ENCODE measurements around the gene ACBD7.

Gene ACBD7

GRCh38 chr10:15121707-15122106 lies 33.1 kb upstream of the ACBD7 start:
- Histone ChIP-seq H3K4me1 (ENCODE audit: control insufficient read depth in 5 of 5, insufficient read depth in 5 of 5, low read length in 5 of 5) (no peaks in the 10 kb centered on the region), H3K27ac (ENCODE audit: low read depth, low read length) (no peak overlapping the region), H3K9ac (ENCODE audit: low read length in 5 of 5) (no peak overlapping the region), H3K36me3 (ENCODE audit: control insufficient read depth in 5 of 5, insufficient read depth in 5 of 5, low read length in 5 of 5) (peaks cover 42 to 80% (median 62%) of the 10 kb centered on the region in 5 donors), H3K4me3 (ENCODE audit: low read depth in 1 of 5, low read length in 5 of 5) (no peak overlapping the region), H3K9me3 (ENCODE audit: control insufficient read depth in 5 of 5, low read length in 5 of 5) (no peaks in the 10 kb centered on the region), H3K27me3 (ENCODE audit: control insufficient read depth in 5 of 5, insufficient read depth in 4 of 5, low read length in 5 of 5) (no peaks in the 10 kb centered on the region)

- Histone ChIP-seq H3K9me3 (ENCODE audit: control insufficient read depth in 5 of 5, low read length in 5 of 5) (no peaks in the 10 kb centered on the region), H3K27ac (ENCODE audit: low read depth, low read length) (no peak overlapping the region), H3K36me3 (ENCODE audit: control insufficient read depth in 5 of 5, insufficient read depth in 5 of 5, low read length in 5 of 5) (peaks cover 47 to 78% (median 59%) of the 10 kb centered on the region in 5 donors), H3K9ac (ENCODE audit: low read length in 5 of 5) (no peak overlapping the region), H3K4me1 (ENCODE audit: control insufficient read depth in 5 of 5, insufficient read depth in 5 of 5, low read length in 5 of 5) (no peaks in the 10 kb centered on the region), H3K4me3 (ENCODE audit: low read depth in 1 of 5, low read length in 5 of 5) (no peak overlapping the region), H3K27me3 (ENCODE audit: control insufficient read depth in 5 of 5, insufficient read depth in 4 of 5, low read length in 5 of 5) (no peaks in the 10 kb centered on the region)
Observed at GRCh38 chr10:15120523-15120922, 31.9 kb upstream of the ACBD7 start.

DNA sequence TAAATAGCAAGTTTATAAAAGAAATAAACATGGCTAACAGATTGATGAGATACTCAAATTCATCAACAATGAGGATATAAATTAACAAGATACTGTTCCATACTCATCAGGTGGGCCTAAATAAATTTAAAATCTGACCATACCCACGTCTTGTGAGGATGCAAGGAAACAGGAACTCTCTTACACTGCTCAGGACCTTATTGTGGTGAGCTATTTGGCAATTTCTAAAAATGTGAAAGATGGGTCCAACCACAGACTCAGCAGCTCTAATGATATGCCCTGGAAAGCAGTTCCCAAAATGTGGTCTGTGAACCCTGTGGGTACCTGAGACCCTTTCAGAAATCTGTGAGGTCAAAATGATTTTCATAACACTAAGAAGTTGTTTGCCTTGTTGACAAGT lies 30.0 kb upstream of the ACBD7 start:
- no peaks in the 10 kb centered on the region for H3K9me3 ChIP-seq (ENCODE audit: control insufficient read depth in 5 of 5, low read length in 5 of 5)
- no peak overlapping the region for H3K9ac ChIP-seq (ENCODE audit: low read length in 5 of 5)
- H3K27ac ChIP-seq (ENCODE audit: low read depth, low read length): no peak overlapping the region
- H3K36me3 ChIP-seq (ENCODE audit: control insufficient read depth in 5 of 5, insufficient read depth in 5 of 5, low read length in 5 of 5): peaks cover 46 to 71% (median 50%) of the 10 kb centered on the region in 5 donors
- H3K4me1 ChIP-seq (ENCODE audit: control insufficient read depth in 5 of 5, insufficient read depth in 5 of 5, low read length in 5 of 5): no peaks in the 10 kb centered on the region
- H3K4me3 ChIP-seq (ENCODE audit: low read depth in 1 of 5, low read length in 5 of 5): no peak overlapping the region
- no peaks in the 10 kb centered on the region for H3K27me3 ChIP-seq (ENCODE audit: control insufficient read depth in 5 of 5, insufficient read depth in 4 of 5, low read length in 5 of 5)

DNA sequence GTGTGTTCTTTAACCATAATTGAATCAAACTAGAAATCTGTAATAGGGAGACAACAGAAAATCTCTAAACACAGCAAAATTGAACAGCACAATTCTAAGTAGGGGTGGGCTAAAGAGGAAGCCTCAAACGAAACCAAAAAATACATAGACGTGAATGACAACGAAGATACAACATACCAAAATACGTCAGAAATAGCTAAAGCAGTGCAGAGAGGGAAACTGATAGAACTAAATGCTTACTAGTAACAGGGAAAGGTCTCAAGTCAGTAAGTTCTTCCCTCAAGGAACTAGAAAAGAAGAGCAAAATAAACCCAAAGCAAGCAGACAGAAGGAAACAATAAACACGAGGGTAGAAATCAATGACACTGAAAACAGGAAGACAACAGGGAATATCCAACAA lies 27.6 kb upstream of the ACBD7 start:
- H3K27ac ChIP-seq (ENCODE audit: low read depth, low read length): no peak overlapping the region
- no peaks in the 10 kb centered on the region for H3K27me3 ChIP-seq (ENCODE audit: control insufficient read depth in 5 of 5, insufficient read depth in 4 of 5, low read length in 5 of 5)
- no peak overlapping the region for H3K9ac ChIP-seq (ENCODE audit: low read length in 5 of 5)
- H3K9me3 ChIP-seq (ENCODE audit: control insufficient read depth in 5 of 5, low read length in 5 of 5): no peaks in the 10 kb centered on the region
- H3K36me3 ChIP-seq (ENCODE audit: control insufficient read depth in 5 of 5, insufficient read depth in 5 of 5, low read length in 5 of 5): peaks cover 45 to 67% (median 57%) of the 10 kb centered on the region in 5 donors
- H3K4me3 ChIP-seq (ENCODE audit: low read depth in 1 of 5, low read length in 5 of 5): no peak overlapping the region
- no peaks in the 10 kb centered on the region for H3K4me1 ChIP-seq (ENCODE audit: control insufficient read depth in 5 of 5, insufficient read depth in 5 of 5, low read length in 5 of 5)

- Histone ChIP-seq H3K4me3 (ENCODE audit: low read depth in 1 of 5, low read length in 5 of 5) (no peak overlapping the region), H3K9me3 (ENCODE audit: control insufficient read depth in 5 of 5, low read length in 5 of 5) (no peaks in the 10 kb centered on the region), H3K36me3 (ENCODE audit: control insufficient read depth in 5 of 5, insufficient read depth in 5 of 5, low read length in 5 of 5) (peaks cover 37 to 66% (median 54%) of the 10 kb centered on the region in 5 donors), H3K4me1 (ENCODE audit: control insufficient read depth in 5 of 5, insufficient read depth in 5 of 5, low read length in 5 of 5) (no peaks in the 10 kb centered on the region), H3K27me3 (ENCODE audit: control insufficient read depth in 5 of 5, insufficient read depth in 4 of 5, low read length in 5 of 5) (no peaks in the 10 kb centered on the region), H3K27ac (ENCODE audit: low read depth, low read length) (no peak overlapping the region), H3K9ac (ENCODE audit: low read length in 5 of 5) (no peak overlapping the region)
Observed at GRCh38 chr10:15113766-15114165, 25.2 kb upstream of the ACBD7 start.

DNA sequence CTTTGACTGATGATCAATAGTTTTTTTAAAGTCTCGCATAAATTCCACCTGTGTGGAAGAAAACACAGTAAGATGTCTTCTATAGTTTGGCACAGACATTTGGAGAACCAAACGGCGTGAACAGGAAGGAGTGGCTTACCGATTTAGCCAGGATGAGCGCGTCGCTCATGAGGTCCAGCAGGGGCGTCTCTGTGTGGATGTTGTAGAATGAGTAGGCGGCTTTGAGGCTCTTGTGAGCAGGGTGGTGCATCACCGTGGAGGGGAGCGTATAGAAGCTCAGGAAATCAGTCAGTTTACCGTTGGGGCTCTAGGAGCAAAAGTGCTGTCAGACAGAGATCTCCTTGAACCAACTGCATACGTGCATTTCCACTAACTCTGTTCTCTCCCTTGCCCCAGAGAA lies 24.1 kb upstream of the ACBD7 start:
- H3K9me3 ChIP-seq (ENCODE audit: control insufficient read depth in 5 of 5, low read length in 5 of 5): no peaks in the 10 kb centered on the region
- no peak overlapping the region for H3K27ac ChIP-seq (ENCODE audit: low read depth, low read length)
- H3K4me1 ChIP-seq (ENCODE audit: control insufficient read depth in 5 of 5, insufficient read depth in 5 of 5, low read length in 5 of 5): no peaks in the 10 kb centered on the region
- no peaks in the 10 kb centered on the region for H3K27me3 ChIP-seq (ENCODE audit: control insufficient read depth in 5 of 5, insufficient read depth in 4 of 5, low read length in 5 of 5)
- no peak overlapping the region for H3K9ac ChIP-seq (ENCODE audit: low read length in 5 of 5)
- no peak overlapping the region for H3K4me3 ChIP-seq (ENCODE audit: low read depth in 1 of 5, low read length in 5 of 5)
- peaks cover 36 to 65% (median 54%) of the 10 kb centered on the region in 5 donors for H3K36me3 ChIP-seq (ENCODE audit: control insufficient read depth in 5 of 5, insufficient read depth in 5 of 5, low read length in 5 of 5)

DNA sequence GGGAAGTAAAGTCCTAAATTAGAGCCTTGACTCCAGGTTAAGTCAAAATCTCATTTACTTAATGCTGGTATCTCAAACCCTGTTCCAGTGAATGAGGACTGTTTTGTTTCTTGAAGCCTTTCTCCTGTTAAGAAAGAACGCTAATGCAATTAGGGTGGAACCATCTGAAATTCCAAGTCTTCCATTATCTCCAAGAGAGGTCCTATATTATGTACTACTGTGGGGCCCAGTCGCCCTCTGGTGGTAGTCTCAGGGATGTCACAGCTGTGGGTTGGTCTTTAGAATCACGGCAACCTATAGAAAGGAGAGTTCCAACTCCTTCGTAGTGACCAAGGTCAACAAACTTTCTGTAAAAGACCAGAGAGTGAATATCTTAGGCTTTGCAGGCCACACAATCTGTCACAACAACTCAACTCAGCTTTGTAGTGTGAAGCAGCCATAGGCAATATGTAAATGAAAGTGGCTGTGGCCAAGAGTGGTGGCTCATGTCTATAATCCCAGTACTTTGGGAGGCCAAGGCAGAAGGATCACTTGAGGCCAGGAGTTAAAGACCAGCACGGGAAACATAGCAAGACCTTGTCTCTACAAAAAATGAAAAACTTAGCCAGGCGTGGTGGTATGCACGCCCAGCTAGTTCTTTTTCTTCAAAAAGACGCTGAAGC lies 17.9 kb upstream of the ACBD7 start:
- Histone ChIP-seq H3K27ac (ENCODE audit: low read depth, low read length) (no peak overlapping the region), H3K4me3 (ENCODE audit: low read depth in 1 of 5, low read length in 5 of 5) (peak overlapping the region in 1 of 5 donors; percentile 29), H3K27me3 (ENCODE audit: control insufficient read depth in 5 of 5, insufficient read depth in 4 of 5, low read length in 5 of 5) (no peaks in the 10 kb centered on the region), H3K36me3 (ENCODE audit: control insufficient read depth in 5 of 5, insufficient read depth in 5 of 5, low read length in 5 of 5) (peaks cover 24 to 77% (median 57%) of the 10 kb centered on the region in 5 donors), H3K9ac (ENCODE audit: low read length in 5 of 5) (peak overlapping the region in 1 of 5 donors; percentile 25), H3K4me1 (ENCODE audit: control insufficient read depth in 5 of 5, insufficient read depth in 5 of 5, low read length in 5 of 5) (peaks cover 0 to 5% (median 3%) of the 10 kb centered on the region in 5 donors), H3K9me3 (ENCODE audit: control insufficient read depth in 5 of 5, low read length in 5 of 5) (no peaks in the 10 kb centered on the region)

DNA sequence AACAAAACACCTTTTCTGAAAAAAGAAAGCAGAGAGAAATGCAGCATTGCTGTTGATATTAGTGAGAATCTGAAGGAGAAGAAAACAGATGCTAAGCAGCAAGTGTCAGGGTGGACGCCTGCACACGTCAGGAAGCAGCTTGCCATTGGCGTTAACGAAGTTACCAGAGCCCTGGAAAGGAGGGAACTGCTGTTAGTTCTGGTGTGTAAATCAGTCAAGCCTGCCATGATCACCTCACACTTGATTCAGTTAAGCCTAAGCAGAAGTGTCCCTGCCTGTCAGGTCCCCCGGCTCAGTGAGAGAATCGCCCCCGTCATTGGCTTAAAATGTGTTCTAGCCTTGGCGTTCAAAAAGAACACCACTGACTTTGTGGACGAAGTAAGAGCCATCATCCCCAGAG lies 14.9 kb upstream of the ACBD7 start:
- peaks cover 16 to 58% (median 37%) of the 10 kb centered on the region in 5 donors for H3K36me3 ChIP-seq (ENCODE audit: control insufficient read depth in 5 of 5, insufficient read depth in 5 of 5, low read length in 5 of 5)
- no peaks in the 10 kb centered on the region for H3K27me3 ChIP-seq (ENCODE audit: control insufficient read depth in 5 of 5, insufficient read depth in 4 of 5, low read length in 5 of 5)

DNA sequence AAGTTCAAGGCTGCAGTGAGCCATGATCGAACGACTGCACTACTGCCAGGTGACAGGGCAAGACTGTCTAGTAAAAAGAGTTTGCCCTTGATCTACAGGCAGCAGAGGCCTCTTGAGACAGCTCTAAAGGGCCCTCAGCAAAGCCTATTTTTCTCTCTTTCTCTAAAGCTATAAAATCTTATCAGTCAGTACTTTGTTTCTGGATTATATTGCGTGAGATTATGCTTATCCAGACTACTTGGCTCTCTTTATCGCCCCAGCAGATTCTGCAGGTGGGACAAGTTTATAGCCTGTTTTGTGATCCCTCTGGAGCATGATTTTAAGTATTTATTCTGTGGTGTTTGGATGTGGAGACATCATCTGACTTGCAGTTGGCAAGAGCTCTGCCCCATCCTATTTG lies 11.3 kb upstream of the ACBD7 start:
- Histone ChIP-seq H3K27me3 (ENCODE audit: control insufficient read depth in 5 of 5, insufficient read depth in 4 of 5, low read length in 5 of 5) (no peaks in the 10 kb centered on the region), H3K27ac (ENCODE audit: low read depth, low read length) (peak overlapping the region; percentile 18), H3K9ac (ENCODE audit: low read length in 5 of 5) (peak overlapping the region in 2 of 5 donors; percentile 53 to 60), H3K4me1 (ENCODE audit: control insufficient read depth in 5 of 5, insufficient read depth in 5 of 5, low read length in 5 of 5) (peaks cover 0 to 35% (median 28%) of the 10 kb centered on the region in 5 donors), H3K4me3 (ENCODE audit: low read depth in 1 of 5, low read length in 5 of 5) (no peak overlapping the region), H3K36me3 (ENCODE audit: control insufficient read depth in 5 of 5, insufficient read depth in 5 of 5, low read length in 5 of 5) (peaks cover 6 to 33% (median 22%) of the 10 kb centered on the region in 5 donors), H3K9me3 (ENCODE audit: control insufficient read depth in 5 of 5, low read length in 5 of 5) (no peaks in the 10 kb centered on the region)

More for the DNA sequence above, 14.9 kb upstream of the ACBD7 start:
- H3K9me3 ChIP-seq (ENCODE audit: control insufficient read depth in 5 of 5, low read length in 5 of 5): no peaks in the 10 kb centered on the region
- H3K9ac ChIP-seq (ENCODE audit: low read length in 5 of 5): no peak overlapping the region
- H3K4me1 ChIP-seq (ENCODE audit: control insufficient read depth in 5 of 5, insufficient read depth in 5 of 5, low read length in 5 of 5): peaks cover 0 to 22% (median 9%) of the 10 kb centered on the region in 5 donors
- no peak overlapping the region for H3K4me3 ChIP-seq (ENCODE audit: low read depth in 1 of 5, low read length in 5 of 5)
- H3K27ac ChIP-seq (ENCODE audit: low read depth, low read length): no peak overlapping the region

- Histone ChIP-seq H3K4me3 (ENCODE audit: low read depth in 1 of 5, low read length in 5 of 5) (peak within 1 kb of the TSS; percentile 85 to 93 (median 89)), H3K36me3 (ENCODE audit: control insufficient read depth in 5 of 5, insufficient read depth in 5 of 5, low read length in 5 of 5) (peaks cover 0 to 7% (median 4%) of the 10 kb centered on the region in 5 donors), H3K9me3 (ENCODE audit: control insufficient read depth in 5 of 5, low read length in 5 of 5) (no peaks in the 10 kb centered on the region), H3K9ac (ENCODE audit: low read length in 5 of 5) (peak within 1 kb of the TSS; percentile 81 to 94 (median 93)), H3K27ac (ENCODE audit: low read depth, low read length) (peak within 1 kb of the TSS; percentile 94), H3K4me1 (ENCODE audit: control insufficient read depth in 5 of 5, insufficient read depth in 5 of 5, low read length in 5 of 5) (peaks cover 0 to 35% (median 28%) of the 10 kb centered on the region in 5 donors), H3K27me3 (ENCODE audit: control insufficient read depth in 5 of 5, insufficient read depth in 4 of 5, low read length in 5 of 5) (no peaks in the 10 kb centered on the region)
Observed at GRCh38 chr10:15097011-15097812, 8.6 kb upstream of the ACBD7 start, which contains the start of gene RPP38. Gene RPP38, plus strand, starts transcription at chr10:15097355. Its CDS starts 5,960 bp downstream, at chr10:15103315.

Measured in subcutaneous abdominal adipose tissue (tissue), 5 donors.